Measurements from ENCODE around the gene TMEM59.
"Not testable (repeated sequence)": the region's sequence is repeated elsewhere in the genome, so short reads cannot be mapped to it uniquely, and the experiment has no call there.

TMEM59 gene

GRCh38 chr1:54053745-54054437, 887 bp upstream of the TMEM59 start:
- DNase-seq (ENCODE audit: low read depth), result no peak

- no peak for DNase-seq (ENCODE audit: low read depth)
Measured at GRCh38 chr1:54052431-54052933, 522 bp downstream of the TMEM59 start.

- DNase-seq (ENCODE audit: low read depth), result no peak
Measured at GRCh38 chr1:54051933-54052430, 1.0 kb downstream of the TMEM59 start.

- DNase-seq (ENCODE audit: low read depth), result not testable (repeated sequence)
Measured at GRCh38 chr1:54050435-54050834, 2.6 kb downstream of the TMEM59 start.

- DNase-seq (ENCODE audit: low read depth), result no peak
Measured at GRCh38 chr1:54047384-54048305, 5.4 kb downstream of the TMEM59 start.

GRCh38 chr1:54046671-54047383, 6.2 kb downstream of the TMEM59 start:
- no peak for DNase-seq (ENCODE audit: low read depth)

- no peak for DNase-seq (ENCODE audit: low read depth)
Measured at GRCh38 chr1:54045496-54045895, 7.5 kb downstream of the TMEM59 start.

GRCh38 chr1:54041806-54042205, 11.2 kb downstream of the TMEM59 start:
- DNase-seq (ENCODE audit: low read depth), result no peak

- DNase-seq (ENCODE audit: low read depth), result no peak
Measured at GRCh38 chr1:54037476-54037875, 15.5 kb downstream of the TMEM59 start.

- no peak for DNase-seq (ENCODE audit: low read depth)
Measured at GRCh38 chr1:54028306-54029251, 24.4 kb downstream of the TMEM59 start.

- no peak for DNase-seq (ENCODE audit: low read depth)
Measured at GRCh38 chr1:54027848-54028247, 25.2 kb downstream of the TMEM59 start.

GRCh38 chr1:54024811-54025210, 28.2 kb downstream of the TMEM59 start:
- DNase-seq (ENCODE audit: low read depth), result not testable (repeated sequence)

GRCh38 chr1:54024358-54024757, 28.6 kb downstream of the TMEM59 start:
- no peak for DNase-seq (ENCODE audit: low read depth)

- not testable (repeated sequence) for DNase-seq (ENCODE audit: low read depth)
Measured at GRCh38 chr1:54019562-54020176, 33.3 kb downstream of the TMEM59 start.

- DNase-seq (ENCODE audit: low read depth), result no peak
Measured at GRCh38 chr1:54018635-54019034, 34.4 kb downstream of the TMEM59 start.

GRCh38 chr1:54017979-54018378, 35.0 kb downstream of the TMEM59 start, which contains the start of gene LDLRAD1:
Gene LDLRAD1 (minus strand): TSS chr1:54018186. CDS start chr1:54018112, 74 bp downstream.
- no peak for DNase-seq (ENCODE audit: low read depth)

GRCh38 chr1:54016343-54017282, 36.4 kb downstream of the TMEM59 start:
- no peak for DNase-seq (ENCODE audit: low read depth)

- no peak for DNase-seq (ENCODE audit: low read depth)
Measured at GRCh38 chr1:54014009-54014629, 38.9 kb downstream of the TMEM59 start.

Data from activated T-helper 9 cell treated with anti-CD3 and anti-CD28 coated beads, Interleukin-2, amount 50 U/mL, for 16 hours (primary cell).